ENCODE results near the gene SLC35A4.
"Not testable (repeated sequence)": the region's sequence is repeated elsewhere in the genome, so short reads cannot be mapped to it uniquely, and the experiment has no call there.

The SLC35A4 gene

DNA sequence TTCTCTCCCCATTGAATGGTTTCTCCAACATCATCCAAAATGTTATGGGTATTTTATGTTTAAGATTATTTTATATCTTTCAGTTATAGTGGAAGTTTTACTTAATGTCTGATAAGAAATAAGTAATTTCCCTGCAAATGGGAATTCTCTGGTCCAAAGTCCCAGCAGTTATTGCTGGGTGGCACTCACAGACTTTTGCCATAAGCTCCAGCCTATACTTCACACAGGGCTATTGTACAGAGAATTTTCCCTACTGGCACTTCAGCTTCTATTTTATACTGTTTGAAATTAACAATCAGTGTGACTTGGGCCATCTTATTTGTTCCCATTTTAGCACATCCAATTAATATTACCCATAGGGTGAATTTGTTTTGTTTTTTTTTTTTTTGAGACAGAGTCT lies 35.5 kb downstream of the SLC35A4 start:
- no peak overlapping the region for H3K27ac ChIP-seq
- TF ChIP-seq, protein P1, sequence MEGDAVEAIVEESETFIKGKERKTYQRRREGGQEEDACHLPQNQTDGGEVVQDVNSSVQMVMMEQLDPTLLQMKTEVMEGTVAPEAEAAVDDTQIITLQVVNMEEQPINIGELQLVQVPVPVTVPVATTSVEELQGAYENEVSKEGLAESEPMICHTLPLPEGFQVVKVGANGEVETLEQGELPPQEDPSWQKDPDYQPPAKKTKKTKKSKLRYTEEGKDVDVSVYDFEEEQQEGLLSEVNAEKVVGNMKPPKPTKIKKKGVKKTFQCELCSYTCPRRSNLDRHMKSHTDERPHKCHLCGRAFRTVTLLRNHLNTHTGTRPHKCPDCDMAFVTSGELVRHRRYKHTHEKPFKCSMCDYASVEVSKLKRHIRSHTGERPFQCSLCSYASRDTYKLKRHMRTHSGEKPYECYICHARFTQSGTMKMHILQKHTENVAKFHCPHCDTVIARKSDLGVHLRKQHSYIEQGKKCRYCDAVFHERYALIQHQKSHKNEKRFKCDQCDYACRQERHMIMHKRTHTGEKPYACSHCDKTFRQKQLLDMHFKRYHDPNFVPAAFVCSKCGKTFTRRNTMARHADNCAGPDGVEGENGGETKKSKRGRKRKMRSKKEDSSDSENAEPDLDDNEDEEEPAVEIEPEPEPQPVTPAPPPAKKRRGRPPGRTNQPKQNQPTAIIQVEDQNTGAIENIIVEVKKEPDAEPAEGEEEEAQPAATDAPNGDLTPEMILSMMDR (IDR thresholded peaks at IDR 0.05) = no peak
- no peak for TF ChIP-seq ZFX (IDR thresholded peaks at IDR 0.05; ENCODE audit: borderline replicate concordance)

DNA sequence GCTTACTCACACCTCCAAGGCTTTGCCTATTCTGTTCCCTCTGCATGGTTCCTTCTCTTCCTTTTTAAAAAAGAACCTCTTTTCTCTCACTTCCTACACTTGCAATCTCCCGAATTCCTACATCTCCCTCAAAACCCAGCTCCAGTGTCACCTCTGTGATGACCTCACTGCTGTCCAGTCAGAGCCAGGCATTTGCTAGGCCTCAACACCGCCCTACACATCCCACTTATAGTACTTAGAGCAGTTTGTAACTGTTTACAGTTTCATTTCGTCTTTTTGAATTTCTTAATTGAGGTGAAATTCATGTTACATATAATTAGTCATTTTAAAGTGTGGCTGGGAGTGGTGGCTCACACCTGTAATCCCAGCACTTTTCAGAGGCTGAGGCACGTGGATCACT lies 37.5 kb downstream of the SLC35A4 start:
- TF ChIP-seq ZFX (IDR thresholded peaks at IDR 0.05; ENCODE audit: borderline replicate concordance) = no peak
- TF ChIP-seq, protein P1 (IDR thresholded peaks at IDR 0.05) = no peak
- H3K27ac ChIP-seq = no peak overlapping the region

DNA sequence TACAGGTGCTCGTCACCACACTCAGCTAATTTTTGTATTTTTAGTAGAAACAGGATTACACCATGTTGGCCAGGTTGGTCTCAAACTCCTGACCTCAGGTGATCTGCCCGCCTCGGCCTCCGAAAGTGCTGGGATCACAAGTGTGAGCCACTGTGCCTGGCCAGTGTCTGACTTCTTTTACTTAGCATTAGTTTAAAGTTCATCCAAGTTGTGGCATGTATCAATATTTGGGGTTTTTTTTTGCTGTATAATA lies 38.7 kb downstream of the SLC35A4 start:
- not testable (repeated sequence) for H3K27ac ChIP-seq

DNA sequence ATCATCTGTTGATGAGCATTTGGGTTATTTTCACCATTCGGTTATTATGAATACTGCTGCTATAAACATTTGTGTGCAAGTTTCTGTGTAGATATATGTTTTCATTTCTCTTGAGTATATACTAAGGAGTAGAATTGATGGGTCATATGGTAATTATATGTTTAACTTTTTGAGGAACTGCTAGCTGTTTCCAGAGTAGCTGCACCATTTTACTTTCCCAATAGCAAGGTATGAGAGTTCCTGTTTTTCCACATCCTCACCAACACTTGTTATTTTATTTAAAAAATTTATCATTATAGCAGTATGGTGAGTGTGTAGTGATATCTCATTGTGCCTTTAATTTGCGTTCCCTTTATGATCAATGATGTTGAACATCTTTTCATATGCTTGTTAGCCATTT lies 39.1 kb downstream of the SLC35A4 start:
- no peak overlapping the region for H3K27ac ChIP-seq

DNA sequence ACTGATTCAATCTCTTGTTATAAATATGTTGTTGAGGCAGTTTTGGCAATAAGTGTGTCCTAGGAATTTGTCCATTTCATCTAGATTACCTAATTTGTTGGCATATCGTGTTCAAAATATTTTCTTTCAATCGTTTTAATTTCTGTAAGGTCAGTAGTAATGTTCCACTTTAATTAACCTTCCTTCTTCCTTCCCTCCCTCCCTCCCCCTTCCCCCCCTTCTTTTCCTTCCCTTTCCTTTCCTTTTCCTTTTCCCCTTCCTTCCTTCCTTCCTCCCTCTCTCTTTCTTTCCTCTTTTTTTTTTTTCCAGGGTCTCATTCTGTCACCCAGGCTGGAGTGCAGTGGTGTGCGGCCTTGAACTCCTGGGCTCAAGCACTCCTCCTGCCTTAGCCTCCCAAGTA lies 41.3 kb downstream of the SLC35A4 start:
- no peak overlapping the region for H3K27ac ChIP-seq
- TF ChIP-seq ZFX (IDR thresholded peaks at IDR 0.05; ENCODE audit: borderline replicate concordance) = no peak
- TF ChIP-seq, protein P1 (IDR thresholded peaks at IDR 0.05) = no peak

More for the DNA sequence above, 39.1 kb downstream of the SLC35A4 start:
- TF ChIP-seq ZFX (IDR thresholded peaks at IDR 0.05; ENCODE audit: borderline replicate concordance) = no peak
- TF ChIP-seq, protein P1 (IDR thresholded peaks at IDR 0.05) = no peak

DNA sequence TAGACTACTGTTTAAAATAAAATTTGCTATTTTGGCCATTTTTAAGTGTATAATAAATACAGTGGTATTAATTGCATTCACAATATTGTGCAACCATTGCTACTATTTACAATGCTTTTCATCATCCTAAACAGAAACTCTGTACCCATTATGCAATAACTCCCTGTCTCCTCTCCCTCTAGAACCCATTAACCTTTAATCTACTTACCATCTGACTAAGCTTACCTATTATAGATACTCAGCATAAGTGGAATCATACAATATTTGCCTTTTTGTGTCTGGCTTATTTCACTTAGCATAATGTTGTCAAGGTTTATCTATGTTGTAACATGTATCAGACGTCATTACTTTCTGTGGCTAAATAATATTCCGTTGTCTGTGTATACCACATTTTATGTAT lies 42.4 kb downstream of the SLC35A4 start:
- no peak for TF ChIP-seq ZFX (IDR thresholded peaks at IDR 0.05; ENCODE audit: borderline replicate concordance)
- TF ChIP-seq, protein P1 (IDR thresholded peaks at IDR 0.05) = no peak
- no peak overlapping the region for H3K27ac ChIP-seq

DNA sequence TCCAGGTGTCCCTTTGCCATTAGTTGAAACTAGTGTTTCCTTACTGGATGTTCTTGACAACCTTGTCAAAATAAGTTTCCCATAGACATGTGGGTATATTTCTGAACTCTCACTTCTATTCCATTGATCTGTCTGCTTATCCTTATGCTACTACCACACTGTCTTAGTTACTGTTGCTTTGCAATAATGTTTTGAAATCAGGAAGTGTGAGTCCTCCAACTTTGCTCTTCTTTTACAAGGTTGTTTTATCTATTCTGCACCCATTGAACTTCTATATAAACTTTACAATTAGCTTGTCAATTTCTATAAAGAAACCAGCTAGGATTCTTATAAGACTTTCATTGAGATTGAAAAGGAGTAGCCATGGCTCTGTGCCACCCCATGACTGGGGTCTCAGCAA lies 44.1 kb downstream of the SLC35A4 start:
- no peak for TF ChIP-seq ZFX (IDR thresholded peaks at IDR 0.05; ENCODE audit: borderline replicate concordance)
- TF ChIP-seq, protein P1 (IDR thresholded peaks at IDR 0.05) = no peak
- no peak overlapping the region for H3K27ac ChIP-seq

DNA sequence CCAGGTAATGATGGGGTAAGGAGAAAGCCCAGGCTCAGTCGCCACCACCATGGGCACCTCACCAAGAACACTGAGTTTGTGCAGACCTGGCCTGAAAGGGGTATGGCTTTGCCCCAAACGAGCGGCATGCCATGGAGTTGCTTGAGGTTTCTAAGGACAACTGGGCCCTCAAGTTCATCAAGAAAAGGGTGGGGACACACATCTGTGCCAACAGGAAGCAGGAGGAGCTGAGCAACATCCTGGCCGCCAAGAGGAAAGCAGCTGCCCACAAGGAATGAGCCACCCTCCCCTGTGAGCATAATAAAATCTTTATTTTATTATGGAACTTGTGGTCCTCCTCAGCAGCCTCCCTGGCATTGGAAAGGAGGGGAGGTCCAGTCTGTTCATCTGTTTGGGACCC lies 44.5 kb downstream of the SLC35A4 start:
- H3K27ac ChIP-seq = no peak overlapping the region
- no peak for TF ChIP-seq ZFX (IDR thresholded peaks at IDR 0.05; ENCODE audit: borderline replicate concordance)
